Mesothelial cell of epicardium (in vitro differentiated cells): ENCODE measurements around the gene APOBEC2. TPM values are rescaled to one million over a fixed set of nuclear protein-coding genes. Genes with fewer than 3 reads are reported as not detected.

ENCODE experiments used
- DNase-seq, 2 experiments: peaks; one replicate each; pipeline ENCODE4 v3.0.0; 2021; ENCODE audit warnings: low spot score in 2 of 2; ENCODE audit not compliant: unreplicated experiment in 2 of 2
- H3K27ac Mint-ChIP-seq: 2 replicates; pipeline ENCODE4 v1.8.0; 2021; ENCODE audit warnings: mixed read lengths
- H3K27me3 Mint-ChIP-seq: 2 replicates; pipeline ENCODE4 v1.8.0; 2021; ENCODE audit warnings: low read depth, mixed read lengths
- H3K36me3 Mint-ChIP-seq: 2 replicates; pipeline ENCODE4 v1.8.0; 2021; ENCODE audit warnings: mixed read lengths
- H3K4me1 Mint-ChIP-seq: 2 replicates; pipeline ENCODE4 v1.8.0; 2021; ENCODE audit warnings: mixed read lengths
- H3K4me3 Mint-ChIP-seq: 2 replicates; pipeline ENCODE4 v1.8.0; 2021; ENCODE audit warnings: mild to moderate bottlenecking, moderate library complexity, mixed read lengths
- H3K9me3 Mint-ChIP-seq: 2 replicates; pipeline ENCODE4 v1.8.0; 2021; ENCODE audit warnings: mixed read lengths
- CTCF ChIP-seq: fragments of 200-600 bp; sonication (generic); IDR thresholded peaks from one replicate; pipeline ENCODE4 v1.5.0; 2021; ENCODE audit warnings: antibody characterized with exemption; ENCODE audit not compliant: unreplicated experiment
- total RNA-seq: library from RNA; stranded (reverse); gene quantifications from 3 replicates; pipeline ENCODE4 v1.2.1, GENCODE V29; 2021

APOBEC2 gene
- total RNA-seq, 1 donor from 2014 or later = 0.51 TPM

- Mint-ChIP-seq H3K4me1 (peaks cover 53% of the 10 kb centered on the region), H3K9me3 (peaks cover 9% of the 10 kb centered on the region), H3K4me3 (no peak overlapping the region), H3K27me3 (peaks cover 2% of the 10 kb centered on the region), H3K27ac (peak overlapping the region; percentile 94), H3K36me3 (peaks cover 11% of the 10 kb centered on the region)
- no peak for TF ChIP-seq CTCF
- no peak for DNase-seq
Measured at GRCh38 chr6:41023114-41023513, 29.9 kb upstream of the APOBEC2 start.

GRCh38 chr6:41025966-41026530 is 27.0 kb upstream of the APOBEC2 start:
- Mint-ChIP-seq H3K4me3 (peak overlapping the region; percentile 36), H3K4me1 (peaks cover 63% of the 10 kb centered on the region), H3K36me3 (peaks cover 3% of the 10 kb centered on the region), H3K27ac (peak overlapping the region; percentile 26), H3K27me3 (no peaks in the 10 kb centered on the region), H3K9me3 (no peaks in the 10 kb centered on the region)
- TF ChIP-seq CTCF = no peak
- no peak for DNase-seq

- TF ChIP-seq CTCF = no peak
- H3K36me3 Mint-ChIP-seq = peaks cover 3% of the 10 kb centered on the region
- no peaks in the 10 kb centered on the region for H3K9me3 Mint-ChIP-seq
- peaks cover 53% of the 10 kb centered on the region for H3K4me1 Mint-ChIP-seq
- no peak for DNase-seq
- peak overlapping the region; percentile 73 for H3K27ac Mint-ChIP-seq
- H3K4me3 Mint-ChIP-seq = peak overlapping the region; percentile 76
- H3K27me3 Mint-ChIP-seq = peaks cover 1% of the 10 kb centered on the region
Measured at GRCh38 chr6:41027241-41027640, 25.8 kb upstream of the APOBEC2 start.

GRCh38 chr6:41027799-41028560 is 25.0 kb upstream of the APOBEC2 start:
- peak; percentile 99 for TF ChIP-seq CTCF
- H3K36me3 Mint-ChIP-seq = peaks cover 3% of the 10 kb centered on the region
- peaks cover 46% of the 10 kb centered on the region for H3K4me1 Mint-ChIP-seq
- peak overlapping the region; percentile 73 for H3K27ac Mint-ChIP-seq
- no peaks in the 10 kb centered on the region for H3K9me3 Mint-ChIP-seq
- peak; percentile 68 to 95 for DNase-seq
- peaks cover 1% of the 10 kb centered on the region for H3K27me3 Mint-ChIP-seq
- H3K4me3 Mint-ChIP-seq = peak overlapping the region; percentile 76

- peak overlapping the region; percentile 76 for H3K4me3 Mint-ChIP-seq
- H3K36me3 Mint-ChIP-seq = peaks cover 3% of the 10 kb centered on the region
- H3K27ac Mint-ChIP-seq = peak overlapping the region; percentile 26
- H3K4me1 Mint-ChIP-seq = peaks cover 38% of the 10 kb centered on the region
- peaks cover 1% of the 10 kb centered on the region for H3K27me3 Mint-ChIP-seq
- no peak for TF ChIP-seq CTCF
- no peaks in the 10 kb centered on the region for H3K9me3 Mint-ChIP-seq
- DNase-seq = no peak
Measured at GRCh38 chr6:41028561-41029412, 24.2 kb upstream of the APOBEC2 start.
